NB4 (cell line): Measurements from ENCODE around the gene COA8.
"Not testable (repeated sequence)": the region's sequence is repeated elsewhere in the genome, so short reads cannot be mapped to it uniquely, and the experiment has no call there.

Experiments
- POLR2A ChIP-seq: IDR thresholded peaks from 2 replicates; pipeline ENCODE4 v1.6.1; 2011; ENCODE audit warnings: mild to moderate bottlenecking; ENCODE audit not compliant: insufficient read length; ENCODE audit errors: extremely low read depth
- TF ChIP-seq, protein P1 (sequence below): IDR thresholded peaks from one replicate; pipeline ENCODE4 v1.5.1; 2012; ENCODE audit warnings: low read depth, low read length
- TF ChIP-seq, protein P2 (sequence below): IDR thresholded peaks from 2 replicates; pipeline ENCODE4 v1.6.1; 2011; ENCODE audit warnings: low read depth, low read length

DNA sequence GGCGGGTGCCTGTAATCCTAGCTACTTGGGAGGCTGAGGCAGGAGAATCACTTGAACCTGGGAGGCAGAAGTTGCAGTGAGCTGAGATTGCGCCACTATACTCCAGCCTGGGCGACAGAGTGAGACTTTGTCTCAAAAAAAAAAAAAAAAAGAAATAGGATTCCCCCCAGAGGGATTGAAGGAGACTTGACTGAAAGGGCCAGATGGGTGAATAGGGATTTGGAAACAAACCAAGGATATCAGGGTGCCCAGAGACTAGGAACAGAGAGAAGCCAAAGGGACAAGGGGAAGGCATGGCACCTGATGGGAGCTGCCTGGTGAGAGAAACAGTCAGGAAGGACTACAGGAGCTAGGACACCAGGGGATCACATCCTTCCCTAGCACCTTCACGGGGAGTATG lies 46.3 kb downstream of the COA8 start:
- TF ChIP-seq, protein P1, sequence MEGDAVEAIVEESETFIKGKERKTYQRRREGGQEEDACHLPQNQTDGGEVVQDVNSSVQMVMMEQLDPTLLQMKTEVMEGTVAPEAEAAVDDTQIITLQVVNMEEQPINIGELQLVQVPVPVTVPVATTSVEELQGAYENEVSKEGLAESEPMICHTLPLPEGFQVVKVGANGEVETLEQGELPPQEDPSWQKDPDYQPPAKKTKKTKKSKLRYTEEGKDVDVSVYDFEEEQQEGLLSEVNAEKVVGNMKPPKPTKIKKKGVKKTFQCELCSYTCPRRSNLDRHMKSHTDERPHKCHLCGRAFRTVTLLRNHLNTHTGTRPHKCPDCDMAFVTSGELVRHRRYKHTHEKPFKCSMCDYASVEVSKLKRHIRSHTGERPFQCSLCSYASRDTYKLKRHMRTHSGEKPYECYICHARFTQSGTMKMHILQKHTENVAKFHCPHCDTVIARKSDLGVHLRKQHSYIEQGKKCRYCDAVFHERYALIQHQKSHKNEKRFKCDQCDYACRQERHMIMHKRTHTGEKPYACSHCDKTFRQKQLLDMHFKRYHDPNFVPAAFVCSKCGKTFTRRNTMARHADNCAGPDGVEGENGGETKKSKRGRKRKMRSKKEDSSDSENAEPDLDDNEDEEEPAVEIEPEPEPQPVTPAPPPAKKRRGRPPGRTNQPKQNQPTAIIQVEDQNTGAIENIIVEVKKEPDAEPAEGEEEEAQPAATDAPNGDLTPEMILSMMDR, result not testable (repeated sequence)
- not testable (repeated sequence) for TF ChIP-seq POLR2A
- TF ChIP-seq, protein P2, sequence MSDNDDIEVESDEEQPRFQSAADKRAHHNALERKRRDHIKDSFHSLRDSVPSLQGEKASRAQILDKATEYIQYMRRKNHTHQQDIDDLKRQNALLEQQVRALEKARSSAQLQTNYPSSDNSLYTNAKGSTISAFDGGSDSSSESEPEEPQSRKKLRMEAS, result not testable (repeated sequence)
